ENCODE measurements around the gene TSPAN3. TPM values are rescaled to one million over a fixed set of nuclear protein-coding genes. Genes with fewer than 3 reads are reported as not detected.

Gene TSPAN3
- total RNA-seq, 4 donors from 2014 or later = 77.3 to 114 (median 87.0) TPM

DNA sequence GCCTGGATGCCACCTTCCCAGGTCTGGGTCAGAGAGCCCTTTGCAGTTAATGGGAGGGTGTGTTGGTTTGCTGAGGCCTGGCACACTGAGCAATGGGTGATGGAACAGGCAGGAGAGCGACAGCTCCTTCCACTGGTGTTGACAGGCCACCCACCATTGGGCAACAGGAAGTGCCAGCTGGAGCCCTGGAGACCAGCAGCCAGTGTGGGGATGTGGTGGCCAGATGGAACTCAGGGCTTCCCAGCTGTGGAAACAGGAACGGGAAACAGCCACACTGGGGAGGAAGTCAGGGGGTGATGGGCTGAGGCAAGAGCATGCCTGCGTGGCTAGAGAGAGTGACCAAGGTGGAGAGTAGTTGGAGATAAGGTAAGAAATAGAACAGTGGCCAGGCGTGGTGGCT is 66.7 kb downstream of the TSPAN3 start:
- H3K4me3 ChIP-seq = no peak overlapping the region
- 49 to 66% methylated on average over 3 to 4 of the region's 4 CpGs for WGBS, 2 donors
- DNase-seq = no peak
- intact Hi-C loops (cut with DNase I) = no loop called here
- no peaks in the 10 kb centered on the region for H3K27me3 ChIP-seq
- TF ChIP-seq POLR2A (IDR thresholded peaks at IDR 0.05) (no peak), CTCF (IDR thresholded peaks at IDR 0.05) (no peak)
- H3K9me3 ChIP-seq = no peaks in the 10 kb centered on the region
- H3K36me3 ChIP-seq = no peaks in the 10 kb centered on the region
- peaks cover 0 to 24% (median 0%) of the 10 kb centered on the region in 3 donors for H3K4me1 ChIP-seq
- peak overlapping the region in 2 of 4 donors; percentile 23 to 38 for H3K27ac ChIP-seq

GRCh38 chr15:77002954-77003912 is 67.7 kb downstream of the TSPAN3 start:
- intact Hi-C loops (cut with DNase I) = no loop called here
- Histone ChIP-seq H3K9me3 (no peaks in the 10 kb centered on the region), H3K4me3 (no peak overlapping the region), H3K27me3 (no peaks in the 10 kb centered on the region), H3K36me3 (no peaks in the 10 kb centered on the region), H3K27ac (peak overlapping the region in 2 of 4 donors; percentile 23 to 54), H3K4me1 (peaks cover 0 to 24% (median 2%) of the 10 kb centered on the region in 3 donors)
- DNase-seq = peak; percentile 17
- 42 to 71% methylated on average over 9 to 10 of the region's 16 CpGs for WGBS, 2 donors
- TF ChIP-seq CTCF (IDR thresholded peaks at IDR 0.05) = no peak
- TF ChIP-seq POLR2A (IDR thresholded peaks at IDR 0.05) = no peak

- no peaks in the 10 kb centered on the region for H3K36me3 ChIP-seq
- DNase-seq = no peak
- no peak overlapping the region for H3K4me3 ChIP-seq
- WGBS, 2 donors = 54 to 63% methylated on average over 4 to 7 of the region's 7 CpGs
- H3K4me1 ChIP-seq = peaks cover 0 to 31% (median 5%) of the 10 kb centered on the region in 3 donors
- peak overlapping the region in 2 of 4 donors; percentile 23 to 54 for H3K27ac ChIP-seq
- intact Hi-C loops (cut with DNase I) = no loop called here
- no peaks in the 10 kb centered on the region for H3K27me3 ChIP-seq
- H3K9me3 ChIP-seq = no peaks in the 10 kb centered on the region
- TF ChIP-seq POLR2A (IDR thresholded peaks at IDR 0.05) (no peak), CTCF (IDR thresholded peaks at IDR 0.05) (no peak)
Observed at GRCh38 chr15:77002436-77002835, 68.5 kb downstream of the TSPAN3 start.

DNA sequence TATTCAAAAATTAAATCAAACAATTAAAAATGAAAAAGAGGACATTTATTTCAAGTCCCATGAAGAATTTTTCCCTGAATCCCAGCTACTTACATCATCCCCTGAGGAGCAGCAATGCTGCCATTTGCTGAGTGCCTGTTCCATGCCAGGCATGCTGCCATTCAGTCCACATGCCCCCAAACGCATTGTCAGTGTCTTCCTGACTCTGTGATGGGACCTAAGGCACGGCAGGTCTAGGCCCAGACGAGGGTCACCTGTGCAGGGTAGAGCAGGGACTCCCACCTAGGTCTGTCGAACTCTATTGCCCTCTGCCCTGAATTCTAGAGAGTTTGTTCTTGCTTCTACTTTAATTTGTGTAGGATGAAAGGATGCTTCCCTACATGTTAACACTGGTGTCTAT is 68.9 kb downstream of the TSPAN3 start:
- intact Hi-C loops (cut with DNase I) = no loop called here
- no peak overlapping the region for H3K27ac ChIP-seq
- 69 to 74% methylated on average over 4 of the region's 4 CpGs for WGBS, 2 donors

More for the DNA sequence above, 68.9 kb downstream of the TSPAN3 start:
- no peak for TF ChIP-seq POLR2A (IDR thresholded peaks at IDR 0.05)
- TF ChIP-seq CTCF (IDR thresholded peaks at IDR 0.05) = no peak
- Histone ChIP-seq H3K4me1 (peaks cover 0 to 36% (median 5%) of the 10 kb centered on the region in 3 donors), H3K27me3 (no peaks in the 10 kb centered on the region), H3K9me3 (no peaks in the 10 kb centered on the region), H3K36me3 (no peaks in the 10 kb centered on the region), H3K4me3 (no peak overlapping the region)
- no peak for DNase-seq
